IMR-90 (cell line): Measurements from ENCODE around the gene FOSL2. TPM values are rescaled to one million over a fixed set of nuclear protein-coding genes. Genes with fewer than 3 reads are reported as not detected.
A peak's percentile ranks its signal among the peaks of the same experiment; 100 is the strongest.

Experiments used
- ATAC-seq: fragments of 200-7000 bp; cut with Tn5 transposase; 2 replicates; pipeline ENCODE4 v1.9.1; 2020; ENCODE audit warnings: low read depth, mild to moderate bottlenecking, moderate library complexity
- BruUV-seq: library from RNA; stranded (reverse); fragments of 400-500 nt; replicated peaks from 2 replicates; lab custom pipeline; 2021; lab: Mats Ljungman, UMichigan
- CTCF ChIA-PET: fragments of 300-600 bp; formaldehyde crosslinking; extraction: SDS; loops from one replicate; lab custom pipeline; 2021; ENCODE audit warnings: antibody characterized with exemption; lab: Yijun Ruan, JAX
- POLR2A ChIA-PET: fragments of 300-600 bp; sonication (Branson Sonifier 250); formaldehyde crosslinking; loops from one replicate; lab custom pipeline; 2022; ENCODE audit warnings: antibody characterized with exemption; ENCODE audit not compliant: unreplicated experiment; lab: Charles Lee
- DNase-seq: peaks from one replicate; pipeline ENCODE4 v3.0.0; 2013
- H2AFZ ChIP-seq: replicated peaks from 2 replicates; pipeline ENCODE3; 2013; ENCODE audit warnings: low read length, mild to moderate bottlenecking; ENCODE audit not compliant: poor library complexity
- H2AK5ac ChIP-seq: 2 replicates; pipeline ENCODE4 v1.6.1; 2013; ENCODE audit warnings: low read depth, low read length, inconsistent platforms
- H2AK9ac ChIP-seq: replicated peaks from 2 replicates; pipeline ENCODE3; 2013; ENCODE audit warnings: mild to moderate bottlenecking, low read depth, low read length, moderate library complexity; ENCODE audit not compliant: poor library complexity
- H2BK120ac ChIP-seq: 2 replicates; pipeline ENCODE4 v1.6.1; 2013; ENCODE audit warnings: low read depth, low read length, inconsistent platforms
- H2BK15ac ChIP-seq: 3 replicates; pipeline ENCODE4 v1.6.1; 2013; ENCODE audit warnings: low read depth, low read length, inconsistent platforms
- H2BK20ac ChIP-seq: 2 replicates; pipeline ENCODE4 v1.6.1; 2013; ENCODE audit warnings: low read depth, mild to moderate bottlenecking, inconsistent platforms, low read length, moderate library complexity
- H2BK5ac ChIP-seq: 2 replicates; pipeline ENCODE4 v1.6.1; 2013; ENCODE audit warnings: mild to moderate bottlenecking, low read depth, low read length, inconsistent platforms; ENCODE audit not compliant: poor library complexity, severe bottlenecking
- H3K14ac ChIP-seq: replicated peaks from 2 replicates; pipeline ENCODE4 v1.6.1; 2013; ENCODE audit warnings: low read depth, low read length, inconsistent platforms
- H3K18ac ChIP-seq: 2 replicates; pipeline ENCODE4 v1.6.1; 2013; ENCODE audit warnings: low read depth, low read length, control low read depth
- H3K23ac ChIP-seq: 2 replicates; pipeline ENCODE4 v1.6.1; 2013; ENCODE audit warnings: low read depth, low read length, inconsistent platforms
- H3K27ac ChIP-seq: 2 replicates; pipeline ENCODE4 v1.5.1; 2013; ENCODE audit warnings: mild to moderate bottlenecking, control low read depth, low read length; ENCODE audit not compliant: insufficient read depth
- H3K27me3 ChIP-seq: 2 replicates; pipeline ENCODE4 v1.6.1; 2013; ENCODE audit warnings: low read length; ENCODE audit not compliant: control insufficient read depth, insufficient read depth
- H3K36me3 ChIP-seq: 2 replicates; pipeline ENCODE4 v1.6.1; 2013; ENCODE audit warnings: low read length, mixed read lengths; ENCODE audit not compliant: control insufficient read depth, insufficient read depth
- H3K4ac ChIP-seq: 2 replicates; pipeline ENCODE4 v1.6.1; 2013; ENCODE audit warnings: low read depth, low read length, inconsistent platforms
- H3K4me1 ChIP-seq: 2 replicates; pipeline ENCODE4 v1.6.1; 2013; ENCODE audit warnings: low read length, mixed read lengths; ENCODE audit not compliant: control insufficient read depth, insufficient read depth
- H3K4me2 ChIP-seq: 2 replicates; pipeline ENCODE4 v1.6.1; 2013; ENCODE audit warnings: low read depth, mild to moderate bottlenecking, control low read depth, low read length, moderate library complexity
- H3K4me3 ChIP-seq: 2 replicates; pipeline ENCODE4 v1.5.1; 2013; ENCODE audit warnings: low read depth, mild to moderate bottlenecking, control low read depth, low read length, moderate library complexity; ENCODE audit not compliant: insufficient read depth
- H3K56ac ChIP-seq: 2 replicates; pipeline ENCODE4 v1.6.1; 2013; ENCODE audit warnings: low read length, inconsistent platforms; ENCODE audit not compliant: insufficient read depth; ENCODE audit errors: extremely low read depth
- H3K79me1 ChIP-seq, 2 experiments: 2 replicates each; pipeline ENCODE4 v1.6.1; 2013; ENCODE audit warnings: low read length in 2 of 2, inconsistent platforms in 1 of 2, low read depth in 1 of 2
- H3K9ac ChIP-seq: 2 replicates; pipeline ENCODE4 v1.6.1; 2013; ENCODE audit warnings: low read depth, low read length, control low read depth
- H3K9me1 ChIP-seq: 2 replicates; pipeline ENCODE4 v1.6.1; 2013; ENCODE audit warnings: low read length, inconsistent platforms; ENCODE audit not compliant: insufficient read depth
- H3K9me3 ChIP-seq: 2 replicates; pipeline ENCODE4 v1.6.1; 2013; ENCODE audit warnings: low read length; ENCODE audit not compliant: control insufficient read depth, insufficient read depth
- H4K20me1 ChIP-seq: 2 replicates; pipeline ENCODE4 v1.6.1; 2013; ENCODE audit warnings: low read length, inconsistent platforms; ENCODE audit not compliant: insufficient read depth
- H4K5ac ChIP-seq: 2 replicates; pipeline ENCODE4 v1.6.1; 2013; ENCODE audit warnings: mild to moderate bottlenecking, low read depth, low read length, control low read depth
- H4K8ac ChIP-seq, 2 experiments: 2 replicates each; pipeline ENCODE4 v1.6.1; 2013; ENCODE audit warnings: low read depth in 2 of 2, low read length in 2 of 2, control low read depth in 1 of 2, inconsistent platforms in 1 of 2
- H4K91ac ChIP-seq: 2 replicates; pipeline ENCODE4 v1.6.1; 2013; ENCODE audit warnings: low read depth, low read length, inconsistent platforms; ENCODE audit not compliant: insufficient read depth
- BHLHE40 ChIP-seq: fragments of 150-350 bp; IDR thresholded peaks from 2 replicates; pipeline ENCODE4 v1.6.1; 2016; ENCODE audit warnings: mild to moderate bottlenecking, low read depth, low read length
- CEBPB ChIP-seq: IDR thresholded peaks from 2 replicates; pipeline ENCODE4 v1.6.1; 2012; ENCODE audit warnings: low read depth, low read length, improper control_type of control experiment
- MAFK ChIP-seq: IDR thresholded peaks from 2 replicates; pipeline ENCODE4 v1.6.1; 2012; ENCODE audit warnings: low read depth, low read length, improper control_type of control experiment
- MAZ ChIP-seq: IDR thresholded peaks from 2 replicates; pipeline ENCODE4 v1.6.1; 2012; ENCODE audit warnings: low read depth, mild to moderate bottlenecking, low read length, improper control_type of control experiment, moderate library complexity, borderline replicate concordance
- NFE2L2 ChIP-seq: fragments of 150-350 bp; IDR thresholded peaks from 2 replicates; pipeline ENCODE4 v1.6.1; 2016; ENCODE audit warnings: low read depth, mild to moderate bottlenecking, low read length
- POLR2A ChIP-seq: IDR thresholded peaks from 2 replicates; pipeline ENCODE4 v1.6.1; 2012; ENCODE audit warnings: mild to moderate bottlenecking, low read depth, low read length
- RAD21 ChIP-seq: IDR thresholded peaks from 2 replicates; pipeline ENCODE4 v1.6.1; 2012; ENCODE audit warnings: low read length, improper control_type of control experiment
- RCOR1 ChIP-seq: IDR thresholded peaks from 2 replicates; pipeline ENCODE4 v1.6.1; 2012; ENCODE audit warnings: mild to moderate bottlenecking, low read length, improper control_type of control experiment; ENCODE audit not compliant: insufficient replicate concordance
- SMC3 ChIP-seq: fragments of 150-350 bp; IDR thresholded peaks from 2 replicates; pipeline ENCODE4 v1.6.1; 2016; ENCODE audit warnings: low read depth, mild to moderate bottlenecking, antibody characterized with exemption, low read length, moderate library complexity
- USF2 ChIP-seq: fragments of 150-350 bp; IDR thresholded peaks from 2 replicates; pipeline ENCODE4 v1.6.1; 2017; ENCODE audit warnings: mild to moderate bottlenecking, antibody characterized with exemption, low read length, low read depth
- WGBS, 2 experiments: methylation state at CpG; one replicate each; pipeline versions ENCODE4 v1.1.5 to v1.1.7; 2013; ENCODE audit warnings: missing lambda C conversion rate in 2 of 2; ENCODE audit not compliant: insufficient read length in 1 of 2; ENCODE audit errors: extremely low coverage in 2 of 2; 5-methylcytosine and 5-hydroxymethylcytosine counted together
- dilution Hi-C: fragments of 300-500 bp; cut with HindIII; formaldehyde crosslinking; loops from one replicate; pipeline ENCODE4 v1.14.3; 2018; ENCODE audit warnings: low sequenced_read_pairs; ENCODE audit not compliant: unreplicated experiment
- in situ Hi-C: fragments of 300-500 bp; cut with MboI; formaldehyde crosslinking; loops from 3 replicates; pipeline ENCODE4 v1.14.3; 2019; ENCODE audit warnings: low sequenced_read_pairs, inconsistent platforms, mixed read lengths
- intact Hi-C: fragments of 100-400 bp; cut with micrococcal nuclease; formaldehyde crosslinking; loops from 2 replicates; pipeline ENCODE4 v1.10.0; 2022
- polyA plus RNA-seq, 3 experiments: library from polyadenylated mRNA; depleted of rRNA; stranded (reverse); fragments of >200 nt; gene quantifications; 2 replicates each; pipeline ENCODE4 v1.2.3, GENCODE V29; 2012; ENCODE audit warnings: low replicate concordance in 1 of 3
- total RNA-seq: library from RNA; depleted of rRNA; stranded (reverse); fragments of >200 nt; gene quantifications from 2 replicates; pipeline ENCODE4 v1.2.3, GENCODE V29; 2012

Gene FOSL2
- total and polyA plus RNA-seq, 2 of the 4 experiments (the other 2 are of a cell fraction), result 31.4 to 46.3 TPM

- DNase-seq (no peak), ATAC-seq (peak; percentile 3)
- intact Hi-C loops, result no loop called here
- Histone ChIP-seq H3K56ac (no peak overlapping the region), H3K4me3 (no peak overlapping the region), H3K79me1 (peaks cover 43 to 93% of the 10 kb centered on the region in 2 experiments), H2BK15ac (no peak overlapping the region), H3K14ac (no peak overlapping the region), H2BK5ac (no peak overlapping the region), H3K4ac (no peak overlapping the region), H3K18ac (no peak overlapping the region), H2BK20ac (no peak overlapping the region), H3K4me1 (peaks cover 14% of the 10 kb centered on the region), H3K23ac (no peak overlapping the region), H3K36me3 (peaks cover 78% of the 10 kb centered on the region), H3K9ac (no peak overlapping the region), H4K91ac (no peak overlapping the region), H4K20me1 (peaks cover 84% of the 10 kb centered on the region), H3K9me3 (no peaks in the 10 kb centered on the region), H3K4me2 (no peak overlapping the region), H3K27ac (peak overlapping the region; percentile 0; the same call in 1 of the 2 replicates), H3K27me3 (no peaks in the 10 kb centered on the region), H2BK120ac (no peak overlapping the region), H3K9me1 (peaks cover 19% of the 10 kb centered on the region), H2AK5ac (no peak overlapping the region), H2AFZ (no peak overlapping the region), H4K8ac (0 out of 4 replicates have a peak overlapping the region, but pooled peaks of 1 of the 2 experiments have one; percentile 41), H2AK9ac (no peak overlapping the region), H4K5ac (no peak overlapping the region)
- BruUV-seq, result no TSS peak
- dilution Hi-C loops, result no loop called here
- in situ Hi-C loops, result no loop called here
- POLR2A ChIA-PET, result no interaction called here
- CTCF ChIA-PET, result interaction anchor here (0.9 kb wide), 1 partner anchor 18 kb away, joined by 5 read pairs; no protein-coding TSS in a partner anchor
- TF ChIP-seq RAD21 (no peak), CEBPB (no peak), RCOR1 (no peak), POLR2A (no peak; the same call in 1 of the 2 replicates), MAZ (no peak), SMC3 (no peak), MAFK (no peak), BHLHE40 (no peak), NFE2L2 (no peak), USF2 (no peak)
- WGBS, 2 experiments, result 65% methylated on average over 3 of the region's 7 CpGs; no CpG with 5 or more reads in 1 of the 2 experiments
Observed at GRCh38 chr2:28413899-28414295, 21.2 kb downstream of the FOSL2 start.
